Amniotic epithelial cell (primary cell): ENCODE data around the gene EEF1G.

Experiments
- DNase-seq: peaks from one replicate; pipeline ENCODE4 v3.0.0-alpha.2; 2010; ENCODE audit warnings: low read depth

The EEF1G gene

DNA sequence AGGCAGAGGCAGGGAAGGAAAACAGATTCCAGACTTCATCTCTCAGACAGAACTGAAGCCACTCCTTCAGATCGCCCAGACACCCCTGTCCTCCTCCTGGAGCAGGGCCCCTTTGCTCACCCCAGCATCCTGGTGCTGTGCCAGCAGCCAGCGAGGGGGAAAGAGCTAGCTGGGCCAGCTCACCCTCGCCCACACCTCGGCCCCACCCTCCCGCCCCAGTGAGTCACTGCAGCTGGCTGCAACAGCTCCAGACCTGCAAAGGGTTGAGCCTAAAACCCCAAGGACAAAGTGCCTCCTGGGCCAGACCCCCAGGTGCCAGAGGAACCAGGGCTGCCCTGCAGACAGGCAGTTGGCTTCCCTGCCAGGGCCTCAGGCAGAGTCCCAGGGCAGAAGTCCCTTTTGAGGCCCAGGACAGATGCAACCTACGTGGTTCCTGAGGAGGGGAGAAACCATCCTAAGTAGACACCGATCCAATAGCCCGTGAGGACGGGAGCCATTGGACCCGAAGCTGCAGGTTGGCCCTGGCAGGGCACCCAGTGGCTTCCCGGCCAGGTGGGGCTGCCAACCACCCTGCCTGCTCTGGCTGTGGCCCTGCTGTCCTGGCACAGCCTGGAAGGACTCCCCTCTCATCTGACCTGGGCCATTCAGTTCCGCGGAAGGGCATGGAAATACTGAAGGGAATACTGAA, 34.3 kb downstream of the EEF1G start:
- DNase-seq: peak; percentile 92

DNA sequence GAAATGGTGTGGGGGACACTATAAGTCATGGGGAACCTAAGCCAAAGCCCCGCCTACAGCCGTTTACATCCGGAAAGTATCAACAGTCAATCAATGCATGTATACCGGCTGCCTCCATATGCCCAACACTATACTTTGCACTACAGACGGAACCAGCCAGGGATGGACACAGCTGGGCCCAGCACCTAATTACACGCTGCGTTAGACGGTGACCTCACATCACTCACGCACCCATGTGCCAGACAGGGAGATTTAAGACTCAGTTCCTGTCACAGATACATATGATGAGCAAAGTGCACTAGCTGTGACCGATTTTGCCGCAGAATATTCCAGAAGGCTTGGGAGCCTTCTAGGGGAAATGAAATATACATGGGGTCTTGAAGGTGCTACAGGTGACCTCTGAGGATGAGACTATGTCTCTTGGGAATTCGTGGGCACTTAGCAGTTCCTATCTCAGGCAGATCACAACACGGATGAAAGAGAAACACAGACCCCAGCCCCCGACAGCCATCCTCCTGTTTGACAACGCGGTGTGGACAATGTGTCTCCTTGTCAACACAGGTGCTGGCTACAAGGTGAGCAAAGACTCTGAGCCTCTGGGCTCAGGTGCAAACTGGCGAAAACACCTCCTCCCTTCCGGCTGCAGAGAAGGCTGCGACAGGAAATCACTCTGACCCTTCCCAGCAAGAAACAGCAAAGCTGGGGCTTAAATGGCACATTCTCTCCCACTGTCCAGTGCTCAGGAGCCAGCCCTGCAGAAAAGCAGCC, 35.0 kb downstream of the EEF1G start:
- DNase-seq: no peak

DNA sequence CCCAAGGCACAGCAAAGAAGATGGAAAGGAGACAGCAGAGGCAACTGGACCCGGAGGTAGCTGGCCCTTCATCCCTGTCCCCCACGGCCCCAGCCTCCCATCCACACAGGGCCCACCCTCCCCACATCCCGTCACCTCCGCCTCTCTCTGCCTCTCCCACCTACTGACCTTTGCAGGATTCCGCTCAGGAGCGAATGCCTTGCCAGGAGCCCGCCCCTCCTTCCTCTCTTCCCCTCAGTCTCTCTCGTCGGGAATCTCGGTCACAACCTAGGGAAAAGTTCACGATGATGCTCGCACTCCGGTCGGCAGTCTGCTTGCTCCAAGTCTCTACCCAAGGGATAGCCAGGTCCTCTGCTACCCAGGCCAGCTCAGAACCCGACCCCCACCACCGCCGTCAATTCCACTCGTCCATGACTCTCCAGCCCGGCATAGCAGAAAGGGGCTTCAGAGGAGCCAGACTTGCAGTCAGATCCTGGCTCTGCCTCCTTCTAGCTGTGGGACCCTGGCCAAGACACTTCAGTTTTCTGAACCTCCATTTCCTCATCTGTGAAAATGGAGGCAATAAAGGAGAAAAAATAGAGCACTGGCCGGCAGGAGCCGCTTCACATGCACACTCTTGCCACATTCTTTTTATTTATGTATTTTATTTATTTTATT, 37.3 kb downstream of the EEF1G start:
- no peak for DNase-seq

DNA sequence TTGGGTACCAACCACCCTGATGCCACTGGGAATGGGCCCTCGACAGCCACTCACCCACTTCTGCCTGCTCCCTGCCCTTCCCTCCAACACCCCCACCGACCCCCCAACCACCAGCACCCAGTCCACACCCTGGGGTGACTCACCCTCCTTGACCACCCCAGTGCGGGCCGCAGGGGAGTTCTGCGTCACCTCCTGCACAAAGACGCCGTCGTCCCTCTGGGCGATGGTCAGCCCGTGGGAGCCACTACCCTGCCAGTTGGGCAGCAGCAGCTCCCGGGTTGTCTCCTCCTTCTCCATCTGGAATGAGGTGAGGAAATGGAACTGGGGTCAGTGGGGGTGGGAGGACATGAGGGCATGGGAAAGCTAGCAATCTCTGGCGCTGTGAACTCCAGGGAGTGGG, 37.9 kb downstream of the EEF1G start:
- no peak for DNase-seq

DNA sequence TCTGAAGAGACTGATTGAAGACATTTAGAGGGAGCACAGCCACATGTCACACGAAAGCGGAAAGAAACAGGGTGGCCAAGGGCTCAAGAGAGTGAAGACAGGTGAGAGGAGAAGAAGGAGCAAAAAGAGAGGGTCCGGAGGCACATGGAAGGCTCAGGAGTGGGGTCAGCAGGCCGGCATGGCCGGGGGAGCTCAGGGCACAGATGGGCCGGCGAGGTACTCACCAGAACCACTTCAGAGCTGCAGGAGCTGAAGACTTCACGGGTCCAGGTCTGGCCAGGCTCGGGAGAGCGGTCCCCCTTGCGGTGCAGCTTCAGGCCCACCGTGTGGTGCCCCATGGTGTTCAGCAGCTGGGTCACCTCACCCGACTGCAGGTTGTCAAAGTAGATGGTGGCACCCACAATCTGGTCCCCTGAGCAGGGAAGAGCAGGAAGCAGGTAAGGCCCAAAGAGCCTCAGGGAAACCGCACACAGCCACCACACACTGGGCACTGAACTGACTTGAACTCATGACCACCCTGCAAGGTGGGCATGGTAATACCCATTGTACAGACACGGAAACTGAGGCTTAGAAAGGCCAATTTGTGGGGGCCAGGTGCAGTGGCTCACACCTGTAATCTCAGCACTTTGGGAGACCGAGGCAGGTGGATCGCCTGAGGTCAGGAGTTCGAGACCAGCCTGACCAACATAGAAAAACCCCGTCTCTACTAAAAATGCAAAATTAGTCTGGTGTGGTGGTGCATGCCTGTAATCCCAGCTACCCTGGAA, 38.7 kb downstream of the EEF1G start:
- no peak for DNase-seq

DNA sequence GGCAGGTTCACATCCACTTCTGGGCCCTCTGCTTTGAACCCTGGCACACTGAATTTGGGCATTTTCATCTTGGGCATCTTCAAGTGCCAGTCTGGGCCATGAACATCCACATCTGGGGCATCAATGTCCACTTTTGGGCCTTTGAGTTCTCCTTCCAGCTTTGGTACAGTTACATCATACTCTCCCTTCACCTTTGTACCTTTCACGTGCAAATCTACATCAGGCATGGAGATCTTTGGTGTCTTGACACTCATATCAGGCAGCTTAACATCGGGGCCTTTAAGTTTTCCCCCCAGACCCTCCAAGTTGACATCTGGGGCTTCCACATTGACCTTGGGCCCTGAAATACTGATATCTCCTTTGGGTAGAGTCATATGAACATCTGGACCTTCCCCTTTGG, 41.6 kb downstream of the EEF1G start:
- DNase-seq: no peak

DNA sequence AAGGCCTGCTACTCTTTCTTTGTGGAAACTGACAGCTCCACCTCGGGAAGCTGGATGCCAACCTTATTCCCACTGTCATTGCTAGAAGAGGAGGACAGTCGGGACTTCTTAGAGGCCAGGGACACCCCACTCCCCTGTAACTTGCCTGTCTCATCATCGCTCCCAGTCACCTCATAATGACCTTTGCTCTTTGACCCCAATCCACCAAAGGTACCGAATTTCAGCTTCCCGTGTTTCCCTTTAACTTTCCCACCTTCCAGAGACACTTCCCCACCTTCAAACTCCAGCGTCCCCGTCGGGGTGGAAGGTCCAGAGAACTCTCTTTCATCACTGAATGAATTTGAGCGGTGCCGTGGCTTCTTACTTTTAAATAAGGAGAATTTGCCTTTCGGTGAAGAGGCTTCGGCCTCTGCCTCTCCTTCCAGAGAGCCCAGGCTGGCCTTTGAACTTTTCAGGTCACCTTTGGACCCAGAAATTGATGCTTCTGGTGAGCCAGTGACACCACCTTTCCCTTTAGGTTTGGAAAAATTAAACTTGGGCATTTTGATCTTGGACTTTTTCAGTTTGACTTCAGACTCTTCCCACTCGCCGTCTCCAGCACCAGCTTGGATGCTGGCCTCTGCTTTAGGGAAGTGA, 56.8 kb downstream of the EEF1G start:
- no peak for DNase-seq

DNA sequence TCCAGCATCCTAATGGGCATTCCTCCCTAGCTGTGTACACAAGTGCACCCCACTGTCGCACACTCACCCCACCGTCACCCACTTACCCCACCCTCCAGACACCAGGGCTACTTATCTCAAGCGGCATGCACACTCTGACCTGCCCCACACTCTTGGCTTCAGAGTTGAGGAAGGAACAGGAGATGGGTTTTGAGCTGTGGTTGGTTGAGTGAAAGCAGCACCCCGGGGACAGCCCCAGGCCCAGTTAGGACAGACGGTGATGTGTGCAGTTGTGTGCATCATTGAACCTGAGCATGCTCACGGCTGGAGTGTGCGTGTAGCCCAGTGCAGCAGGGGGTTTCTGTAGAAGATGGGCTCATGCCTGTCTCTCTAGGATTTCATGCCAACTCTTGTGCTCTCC, 59.5 kb downstream of the EEF1G start:
- DNase-seq: no peak

DNA sequence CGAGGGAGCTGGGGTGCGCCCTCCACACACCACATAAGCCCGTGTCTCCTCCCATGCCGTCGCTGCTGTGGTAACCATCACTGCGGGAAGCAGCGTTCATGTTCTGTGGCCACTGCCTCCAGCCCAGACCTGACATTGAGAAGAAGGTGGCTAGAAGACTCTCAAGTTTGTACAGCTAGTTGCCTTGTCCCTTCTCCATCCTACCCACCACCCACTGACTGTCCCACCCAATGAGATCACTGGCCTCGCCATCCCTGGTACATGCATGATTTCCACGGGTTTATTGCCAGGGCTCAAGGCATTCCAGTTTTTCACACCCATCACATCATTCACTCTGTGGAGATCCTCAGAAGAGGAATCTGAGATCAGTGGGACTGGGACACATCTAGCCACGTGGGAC, 60.1 kb downstream of the EEF1G start:
- DNase-seq: no peak

DNA sequence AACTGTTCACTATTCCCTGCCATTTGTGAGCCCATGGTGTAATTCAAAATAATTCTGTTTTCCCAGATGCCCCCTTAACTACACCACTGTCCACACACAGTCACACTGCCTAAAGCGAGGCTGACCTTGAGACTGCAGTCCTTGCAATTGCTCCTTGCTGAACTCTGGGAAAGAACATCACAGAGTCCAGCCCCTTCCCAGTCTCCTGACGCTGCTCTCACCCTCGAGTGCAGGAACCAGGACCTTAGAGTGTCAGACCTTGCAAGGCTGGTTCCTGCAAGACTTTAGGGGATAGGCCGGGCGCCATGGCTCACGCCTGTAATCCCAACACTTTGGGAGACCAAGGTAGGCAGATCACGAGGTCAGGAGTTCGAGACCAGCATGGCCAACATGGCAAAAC, 60.7 kb downstream of the EEF1G start:
- no peak for DNase-seq
